DMS79 (cell line): Measurements from ENCODE around the gene SPACA4.
A peak's percentile ranks its signal among the peaks of the same experiment; 100 is the strongest.

Experiments
- DNase-seq: peaks from one replicate; lab custom pipeline; 2025; lab: John Stamatoyannopoulos, UW

SPACA4 gene

GRCh38 chr19:48596679-48597465 is 9.7 kb upstream of the SPACA4 start:
- no peak for DNase-seq

- DNase-seq, result no peak
Observed at GRCh38 chr19:48598996-48599700, 7.4 kb upstream of the SPACA4 start.

- DNase-seq, result no peak
Observed at GRCh38 chr19:48600679-48601417, 5.7 kb upstream of the SPACA4 start.

GRCh38 chr19:48603001-48603400 is 3.5 kb upstream of the SPACA4 start:
- no peak for DNase-seq

GRCh38 chr19:48603449-48603848 is 3.1 kb upstream of the SPACA4 start:
- no peak for DNase-seq

GRCh38 chr19:48603850-48604249 is 2.7 kb upstream of the SPACA4 start:
- no peak for DNase-seq

- DNase-seq, result no peak
Observed at GRCh38 chr19:48607359-48607755, 815 bp downstream of the SPACA4 start.

GRCh38 chr19:48608798-48609263 is 2.3 kb downstream of the SPACA4 start:
- no peak for DNase-seq

GRCh38 chr19:48609571-48610108 is 3.1 kb downstream of the SPACA4 start:
- DNase-seq, result no peak

GRCh38 chr19:48611872-48612271 is 5.3 kb downstream of the SPACA4 start:
- DNase-seq, result no peak

GRCh38 chr19:48613024-48613851 is 6.7 kb downstream of the SPACA4 start:
- no peak for DNase-seq

- no peak for DNase-seq
Observed at GRCh38 chr19:48613852-48614435, 7.4 kb downstream of the SPACA4 start.

GRCh38 chr19:48614436-48615230 is 8.1 kb downstream of the SPACA4 start, which contains the start of gene FAM83E:
TSS of gene FAM83E (minus strand) at chr19:48615076. CDS start at chr19:48613372, 1,704 bp downstream.
- DNase-seq, result peak; percentile 19

GRCh38 chr19:48615231-48616040 is 8.9 kb downstream of the SPACA4 start:
- DNase-seq, result no peak

- DNase-seq, result no peak
Observed at GRCh38 chr19:48616041-48616436, 9.5 kb downstream of the SPACA4 start.

GRCh38 chr19:48616491-48617056 is 10.0 kb downstream of the SPACA4 start:
- no peak for DNase-seq

GRCh38 chr19:48617146-48617937 is 10.8 kb downstream of the SPACA4 start:
- DNase-seq, result no peak

GRCh38 chr19:48618278-48618915 is 11.9 kb downstream of the SPACA4 start:
- no peak for DNase-seq
